Mesangial cell (primary cell): ENCODE results near the gene UNC50. TPM values are rescaled to one million over a fixed set of nuclear protein-coding genes. Genes with fewer than 3 reads are reported as not detected.

Experiments
- total RNA-seq: library from RNA; depleted of rRNA; stranded (reverse); fragments of >200 nt; gene quantifications from 2 replicates; pipeline ENCODE4 v1.2.3, GENCODE V29; 2015

The UNC50 gene, protein sequence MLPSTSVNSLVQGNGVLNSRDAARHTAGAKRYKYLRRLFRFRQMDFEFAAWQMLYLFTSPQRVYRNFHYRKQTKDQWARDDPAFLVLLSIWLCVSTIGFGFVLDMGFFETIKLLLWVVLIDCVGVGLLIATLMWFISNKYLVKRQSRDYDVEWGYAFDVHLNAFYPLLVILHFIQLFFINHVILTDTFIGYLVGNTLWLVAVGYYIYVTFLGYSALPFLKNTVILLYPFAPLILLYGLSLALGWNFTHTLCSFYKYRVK
- 26.6 and 30.3 TPM in 2 replicates for total RNA-seq

DNA sequence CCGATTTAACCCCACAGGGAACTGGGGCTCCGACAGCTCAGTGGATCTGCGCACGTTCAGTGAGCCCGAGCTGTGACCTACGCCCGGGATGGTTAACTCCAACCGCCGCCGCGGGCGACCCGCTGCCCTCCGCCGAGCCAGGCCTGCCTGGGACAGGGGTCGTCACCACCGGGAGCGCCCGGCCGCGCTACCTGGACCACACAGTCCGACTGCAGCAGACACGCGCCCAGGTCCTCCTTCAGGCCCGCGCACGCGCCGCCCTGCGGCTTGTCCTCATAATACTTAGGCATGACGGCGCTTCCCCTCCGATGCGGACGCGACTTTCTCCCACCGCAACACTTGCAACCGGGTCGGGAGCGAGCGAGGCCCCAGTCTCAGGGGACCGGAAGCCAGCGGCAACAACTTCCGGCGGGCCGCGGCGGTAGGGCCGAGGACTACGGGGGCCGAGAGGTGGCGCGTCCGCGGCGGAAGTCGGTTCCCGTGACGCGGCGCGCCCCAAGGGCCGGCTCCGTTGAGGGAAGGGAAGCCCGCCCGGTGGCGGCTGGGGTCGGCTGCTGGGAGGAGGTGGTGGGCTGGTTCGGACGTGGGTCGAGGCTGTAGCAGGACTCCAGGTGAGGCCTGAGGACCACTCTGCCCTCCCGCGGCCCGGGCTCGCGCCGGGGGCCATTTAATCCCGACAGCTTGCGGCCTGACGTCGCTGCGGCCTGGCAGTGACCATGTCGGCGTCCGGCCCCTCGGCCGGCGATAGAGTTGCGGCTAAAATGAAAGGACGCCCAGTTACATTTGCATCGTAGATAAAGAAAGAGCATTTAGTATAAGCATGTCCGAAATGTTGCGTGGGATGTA lies at the start of gene UNC50, which contains the start of gene COA5:
Gene UNC50 (plus strand): TSS at position 474 of the 846 bp plus-strand sequence. CDS start 1,171 bp downstream, outside the sequence.
Gene COA5 (minus strand): TSS at position 397 of the 846 bp plus-strand sequence. CDS start 107 bp downstream, at position 290.

Other genes with a start within 250 kb of the UNC50 start
- 16.8 and 20.7 TPM in 2 replicates for gene INPP4A, start 163.7 kb upstream of the UNC50 start, total RNA-seq
- 8.5 and 13.4 TPM in 2 replicates for gene COA5, start 77 bp upstream of the UNC50 start, total RNA-seq
- 0.49 and 2.8 TPM in 2 replicates for gene MGAT4A, start 122.5 kb downstream of the UNC50 start, total RNA-seq